ENCODE results near the gene ABCG5.

Gene ABCG5

DNA sequence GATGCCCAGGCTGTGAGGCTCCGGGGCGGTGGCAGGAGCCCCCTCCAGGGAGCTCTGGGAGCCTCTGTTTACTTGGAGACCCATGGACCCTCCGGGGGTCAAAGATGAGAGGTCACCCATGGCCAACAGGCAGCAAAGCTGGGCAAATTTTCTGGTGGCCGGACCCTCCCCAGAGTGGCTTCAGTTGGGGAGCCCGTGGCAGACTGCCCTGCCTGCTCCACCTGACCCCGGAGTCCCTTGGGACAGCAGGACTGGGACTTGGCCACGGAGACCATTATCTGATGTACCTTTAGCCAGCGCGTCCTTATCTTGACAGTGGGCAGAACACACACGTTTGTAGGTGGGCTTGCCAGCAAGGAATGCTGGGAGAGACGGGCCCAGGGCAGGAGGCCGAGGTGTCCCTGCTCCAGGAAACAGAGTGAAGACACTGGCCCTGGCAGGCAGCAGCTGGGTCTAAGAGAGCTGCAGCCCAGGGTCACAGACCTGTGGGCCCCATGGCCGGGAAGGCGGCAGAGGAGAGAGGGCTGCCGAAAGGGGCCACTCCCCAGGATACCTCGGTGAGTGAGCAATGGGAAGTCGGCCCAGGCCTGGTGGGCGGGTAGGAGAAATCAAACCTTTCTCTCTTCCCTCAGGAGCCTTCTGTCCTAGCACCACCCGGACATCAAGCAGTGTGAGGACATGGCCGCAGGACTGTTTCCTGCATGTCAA, at the start of gene ABCG5, which contains the start of gene ABCG8:
ABCG5 (minus strand) TSS at position 280 of the 708 bp plus-strand sequence; CDS start at position 120, 160 bp downstream.
ABCG8 (plus strand) TSS at position 412 of the 708 bp plus-strand sequence; CDS start at position 495, 83 bp downstream.
- H3K4me3 ChIP-seq (ENCODE audit: low read length): no peak within 1 kb of the TSS
- TF ChIP-seq, protein P1, sequence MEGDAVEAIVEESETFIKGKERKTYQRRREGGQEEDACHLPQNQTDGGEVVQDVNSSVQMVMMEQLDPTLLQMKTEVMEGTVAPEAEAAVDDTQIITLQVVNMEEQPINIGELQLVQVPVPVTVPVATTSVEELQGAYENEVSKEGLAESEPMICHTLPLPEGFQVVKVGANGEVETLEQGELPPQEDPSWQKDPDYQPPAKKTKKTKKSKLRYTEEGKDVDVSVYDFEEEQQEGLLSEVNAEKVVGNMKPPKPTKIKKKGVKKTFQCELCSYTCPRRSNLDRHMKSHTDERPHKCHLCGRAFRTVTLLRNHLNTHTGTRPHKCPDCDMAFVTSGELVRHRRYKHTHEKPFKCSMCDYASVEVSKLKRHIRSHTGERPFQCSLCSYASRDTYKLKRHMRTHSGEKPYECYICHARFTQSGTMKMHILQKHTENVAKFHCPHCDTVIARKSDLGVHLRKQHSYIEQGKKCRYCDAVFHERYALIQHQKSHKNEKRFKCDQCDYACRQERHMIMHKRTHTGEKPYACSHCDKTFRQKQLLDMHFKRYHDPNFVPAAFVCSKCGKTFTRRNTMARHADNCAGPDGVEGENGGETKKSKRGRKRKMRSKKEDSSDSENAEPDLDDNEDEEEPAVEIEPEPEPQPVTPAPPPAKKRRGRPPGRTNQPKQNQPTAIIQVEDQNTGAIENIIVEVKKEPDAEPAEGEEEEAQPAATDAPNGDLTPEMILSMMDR (conservative IDR thresholded peaks at IDR 0.05; ENCODE audit: low read length): no peak
- no peak for DNase-seq (ENCODE audit: low read depth)

- no peak for DNase-seq (ENCODE audit: low read depth)
- TF ChIP-seq, protein P1 (conservative IDR thresholded peaks at IDR 0.05; ENCODE audit: low read length): no peak
- no peak overlapping the region for H3K4me3 ChIP-seq (ENCODE audit: low read length)
These were observed 48.5 kb upstream of the ABCG5 start for GRCh38 chr2:43887176-43887575.

DNA sequence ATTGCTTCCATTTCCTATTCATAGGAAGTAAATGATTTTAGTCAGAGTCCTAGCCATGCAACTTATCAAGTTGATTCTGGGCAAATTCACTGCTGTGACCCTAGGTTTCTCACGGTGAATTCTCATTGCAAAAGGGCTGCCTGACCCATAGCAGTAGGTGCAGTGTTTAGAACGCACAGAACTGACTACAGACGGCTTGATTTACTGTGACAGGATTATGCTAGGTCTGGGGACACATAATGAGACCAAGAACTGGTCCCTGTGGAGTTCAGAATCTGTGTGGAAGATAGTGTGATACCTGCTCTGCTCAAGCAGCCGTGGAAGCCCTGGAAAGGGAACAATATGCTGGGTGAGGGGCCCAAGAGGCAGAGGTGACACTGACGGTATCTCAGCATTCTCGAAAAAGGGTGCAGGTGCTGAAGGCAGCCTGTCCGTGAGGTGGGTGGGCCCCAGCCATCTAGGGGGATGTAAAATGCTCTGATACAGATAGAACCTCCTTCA, 46.5 kb upstream of the ABCG5 start:
- DNase-seq (ENCODE audit: low read depth): no peak
- TF ChIP-seq, protein P1 (conservative IDR thresholded peaks at IDR 0.05; ENCODE audit: low read length): no peak

GRCh38 chr2:43884689-43885088, 46.0 kb upstream of the ABCG5 start:
- no peak overlapping the region for H3K4me3 ChIP-seq (ENCODE audit: low read length)
- TF ChIP-seq, protein P1 (conservative IDR thresholded peaks at IDR 0.05; ENCODE audit: low read length): no peak
- no peak for DNase-seq (ENCODE audit: low read depth)

More for the DNA sequence above, 46.5 kb upstream of the ABCG5 start:
- no peak overlapping the region for H3K4me3 ChIP-seq (ENCODE audit: low read length)

GRCh38 chr2:43882312-43882711, 43.7 kb upstream of the ABCG5 start:
- no peak for DNase-seq (ENCODE audit: low read depth)
- TF ChIP-seq, protein P1 (conservative IDR thresholded peaks at IDR 0.05; ENCODE audit: low read length): no peak
- H3K4me3 ChIP-seq (ENCODE audit: low read length): no peak overlapping the region

- no peak for DNase-seq (ENCODE audit: low read depth)
- TF ChIP-seq, protein P1 (conservative IDR thresholded peaks at IDR 0.05; ENCODE audit: low read length): no peak
- H3K4me3 ChIP-seq (ENCODE audit: low read length): no peak overlapping the region
These were observed 42.3 kb upstream of the ABCG5 start for GRCh38 chr2:43880952-43881351.

DNA sequence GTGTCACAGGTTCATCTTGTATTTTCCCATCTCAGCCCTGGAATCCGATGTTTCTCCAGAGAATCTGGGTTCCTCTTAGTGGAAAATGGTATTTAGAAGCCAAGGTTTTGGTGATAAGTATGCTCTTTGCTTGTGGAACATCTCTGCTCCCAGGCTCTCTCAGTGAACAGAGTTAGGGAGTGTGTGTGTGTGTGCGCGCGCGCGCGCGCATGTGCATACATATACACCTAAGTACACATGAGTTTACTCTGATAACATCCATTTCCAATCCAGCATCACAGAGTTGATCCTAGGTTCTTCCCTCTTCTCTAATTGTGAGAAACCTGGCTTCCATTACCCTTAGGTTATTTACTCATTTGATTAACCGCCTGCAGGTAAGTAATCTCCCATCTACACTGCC, 41.8 kb upstream of the ABCG5 start:
- no peak overlapping the region for H3K4me3 ChIP-seq (ENCODE audit: low read length)
- TF ChIP-seq, protein P1 (conservative IDR thresholded peaks at IDR 0.05; ENCODE audit: low read length): no peak
- no peak for DNase-seq (ENCODE audit: low read depth)
